ENCODE results near the gene KIF18B. TPM values are rescaled to one million over a fixed set of nuclear protein-coding genes. Genes with fewer than 3 reads are reported as not detected.

KIF18B gene
- total and polyA plus RNA-seq, 5 donors from 2014 or later: 0.19 to 0.60 (median 0.37) TPM; not detected in 1

DNA sequence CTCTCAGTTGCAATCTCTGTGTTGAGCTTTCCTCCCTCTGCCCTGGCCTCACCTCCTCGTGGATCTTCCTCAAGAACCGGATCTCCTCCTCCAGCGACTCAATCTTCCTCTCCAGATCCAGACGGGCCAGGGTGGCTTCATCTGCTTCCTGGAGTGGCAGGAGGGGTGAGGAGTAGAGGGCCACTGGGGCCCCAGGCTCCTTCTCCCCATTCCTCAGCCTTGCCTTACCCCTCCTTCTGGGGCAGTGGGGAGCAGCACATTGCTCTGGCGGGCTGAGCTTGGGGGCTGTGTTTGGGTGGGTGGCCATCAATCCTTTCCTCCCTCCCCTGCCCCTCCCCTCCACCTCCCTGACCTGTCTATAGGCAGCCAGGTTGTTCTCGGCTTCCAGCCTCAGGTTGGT is 33.9 kb downstream of the KIF18B start:
- ATAC-seq (ENCODE audit: low read depth in 2 of 2) (no peak), DNase-seq (no peak)
- H3K9me3 ChIP-seq (ENCODE audit: control insufficient read depth in 2 of 2, low read length in 2 of 2): no peaks in the 10 kb centered on the region
- Mint-ChIP-seq H3K36me3 (no peaks in the 10 kb centered on the region), H3K27ac (no peak overlapping the region), H3K4me3 (no peak overlapping the region), H3K27me3 (peaks cover 33% of the 10 kb centered on the region), H3K4me1 (peaks cover 0 to 16% (median 9%) of the 10 kb centered on the region in 4 donors), H3K9me3 (no peaks in the 10 kb centered on the region)
- no peak overlapping the region for H3K27ac ChIP-seq (ENCODE audit: insufficient read depth, low read length, poor library complexity, severe bottlenecking)
- H3K36me3 ChIP-seq (ENCODE audit: control insufficient read depth, insufficient read depth, low read length): no peaks in the 10 kb centered on the region
- peaks cover 3% of the 10 kb centered on the region for H3K27me3 ChIP-seq (ENCODE audit: control insufficient read depth, insufficient read depth, low read length)
- H3K4me1 ChIP-seq (ENCODE audit: control insufficient read depth, insufficient read depth, low read length, poor library complexity, severe bottlenecking): peaks cover 7% of the 10 kb centered on the region
- H3K4me3 ChIP-seq (ENCODE audit: low read depth, low read length): no peak overlapping the region

GRCh38 chr17:44912763-44913544 is 34.6 kb downstream of the KIF18B start:
- H3K9me3 Mint-ChIP-seq: no peaks in the 10 kb centered on the region
- Histone ChIP-seq H3K9me3 (ENCODE audit: control insufficient read depth in 2 of 2, low read length in 2 of 2) (no peaks in the 10 kb centered on the region), H3K36me3 (ENCODE audit: control insufficient read depth, insufficient read depth, low read length) (no peaks in the 10 kb centered on the region), H3K27me3 (ENCODE audit: control insufficient read depth, insufficient read depth, low read length) (peaks cover 3% of the 10 kb centered on the region), H3K4me3 (ENCODE audit: low read depth, low read length) (no peak overlapping the region), H3K4me1 (ENCODE audit: control insufficient read depth, insufficient read depth, low read length, poor library complexity, severe bottlenecking) (peaks cover 7% of the 10 kb centered on the region), H3K27ac (ENCODE audit: insufficient read depth, low read length, poor library complexity, severe bottlenecking) (no peak overlapping the region)
- H3K27me3 Mint-ChIP-seq: peaks cover 31% of the 10 kb centered on the region
- H3K4me3 Mint-ChIP-seq: peak overlapping the region in 2 of 4 donors; percentile 9 to 78
- no peak for DNase-seq
- H3K27ac Mint-ChIP-seq: peak overlapping the region in 1 of 3 donors; percentile 5
- H3K36me3 Mint-ChIP-seq: no peaks in the 10 kb centered on the region
- ATAC-seq (ENCODE audit: low read depth in 2 of 2): no peak
- peaks cover 0 to 16% (median 9%) of the 10 kb centered on the region in 4 donors for H3K4me1 Mint-ChIP-seq

DNA sequence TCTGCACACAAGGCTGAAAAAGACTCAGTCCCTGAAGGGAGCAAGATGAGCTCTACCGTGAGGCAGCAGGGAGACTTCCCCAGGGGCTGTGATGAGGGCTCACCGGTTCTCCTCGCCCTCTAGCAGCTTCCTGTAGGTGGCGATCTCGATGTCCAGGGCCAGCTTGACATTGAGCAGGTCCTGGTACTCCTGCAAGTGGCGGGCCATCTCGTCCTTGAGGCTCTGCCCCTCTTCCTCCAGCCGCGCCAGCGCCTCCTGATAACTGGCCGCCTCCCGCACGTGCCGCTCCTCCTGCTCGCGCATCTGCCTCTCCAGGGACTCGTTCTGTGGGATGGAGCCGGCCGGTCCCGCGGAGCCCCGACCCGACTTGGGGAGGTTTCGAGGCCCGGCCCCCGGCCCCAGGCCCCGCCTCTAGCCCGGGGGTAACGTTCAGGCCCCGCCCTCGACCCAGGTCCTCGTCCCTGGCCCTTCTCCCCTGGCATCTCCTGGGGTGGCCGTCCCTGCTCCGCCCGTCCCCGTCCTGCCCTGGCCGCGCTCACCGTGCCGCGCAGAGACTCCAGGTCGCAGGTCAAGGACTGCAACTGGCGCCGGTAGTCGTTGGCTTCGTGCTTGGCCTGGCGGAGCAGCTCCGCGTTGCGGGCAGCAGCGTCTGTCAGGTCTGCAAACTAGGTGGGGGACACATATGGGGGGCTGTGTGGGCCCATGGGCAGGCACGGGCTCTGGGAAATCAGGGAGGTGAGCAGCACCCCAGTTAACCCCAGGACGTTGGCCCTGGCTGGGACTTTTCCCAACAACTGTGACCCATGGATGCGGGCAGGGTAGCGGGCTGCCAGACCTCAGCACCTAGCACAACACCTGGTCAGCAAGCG is 36.2 kb downstream of the KIF18B start:
- Mint-ChIP-seq H3K27me3 (peaks cover 32% of the 10 kb centered on the region), H3K4me1 (peaks cover 0 to 16% (median 9%) of the 10 kb centered on the region in 4 donors), H3K4me3 (peak overlapping the region in 3 of 4 donors; percentile 58 to 72 (median 72)), H3K36me3 (no peaks in the 10 kb centered on the region), H3K27ac (no peak overlapping the region), H3K9me3 (no peaks in the 10 kb centered on the region)
- Histone ChIP-seq H3K4me1 (ENCODE audit: control insufficient read depth, insufficient read depth, low read length, poor library complexity, severe bottlenecking) (peaks cover 7% of the 10 kb centered on the region), H3K27ac (ENCODE audit: insufficient read depth, low read length, poor library complexity, severe bottlenecking) (no peak overlapping the region), H3K4me3 (ENCODE audit: low read depth, low read length) (no peak overlapping the region), H3K9me3 (ENCODE audit: control insufficient read depth in 2 of 2, low read length in 2 of 2) (no peaks in the 10 kb centered on the region), H3K27me3 (ENCODE audit: control insufficient read depth, insufficient read depth, low read length) (peaks cover 3% of the 10 kb centered on the region), H3K36me3 (ENCODE audit: control insufficient read depth, insufficient read depth, low read length) (no peaks in the 10 kb centered on the region)
- peak; percentile 33 to 61 (median 41) for DNase-seq
- ATAC-seq (ENCODE audit: low read depth in 2 of 2): peak; percentile 58 to 60

DNA sequence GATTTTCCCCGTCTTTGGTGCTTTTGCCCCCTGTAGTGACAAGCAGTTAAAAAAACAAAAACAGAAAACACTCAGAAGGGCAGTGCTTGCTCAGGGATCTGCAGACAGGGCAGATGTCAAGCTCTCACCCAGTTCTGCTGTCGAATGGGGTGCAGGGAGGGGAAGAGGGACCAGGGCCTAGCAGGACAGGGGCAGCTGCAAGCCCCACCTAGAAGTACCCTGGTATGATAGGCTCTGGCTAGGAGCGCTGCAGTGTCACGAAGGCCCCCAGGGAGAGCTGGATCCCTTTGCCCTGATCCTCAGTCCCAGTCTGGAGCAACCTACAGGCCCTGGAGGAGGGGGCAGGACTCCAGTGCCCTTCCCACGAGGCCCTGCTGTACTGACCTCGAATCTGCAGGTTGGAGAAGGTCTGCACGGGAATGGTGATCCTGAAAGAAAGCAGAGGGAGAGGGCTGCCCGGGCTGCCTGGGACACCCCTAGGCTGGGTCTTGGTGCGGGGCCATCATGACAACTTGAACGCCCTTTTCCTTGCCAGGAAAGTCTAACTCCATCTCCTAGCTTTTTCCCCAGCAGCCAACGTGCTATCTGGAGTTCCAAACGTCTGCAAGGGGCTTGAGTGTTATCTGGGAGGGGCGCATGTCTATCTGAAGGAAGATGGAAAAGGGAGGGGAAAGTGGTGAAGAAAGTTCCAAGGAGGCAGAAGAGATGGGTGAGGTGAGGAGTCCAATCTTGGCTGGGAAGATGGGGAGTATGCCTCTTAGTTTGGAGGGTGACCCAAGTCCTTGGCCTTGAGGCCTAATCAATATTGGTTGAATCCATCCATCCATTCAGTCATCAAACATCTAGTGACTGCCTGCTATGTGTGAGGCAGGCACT is 37.1 kb downstream of the KIF18B start:
- H3K27me3 ChIP-seq (ENCODE audit: control insufficient read depth, insufficient read depth, low read length): peaks cover 3% of the 10 kb centered on the region
- ATAC-seq (ENCODE audit: low read depth in 2 of 2): no peak
- H3K9me3 ChIP-seq (ENCODE audit: control insufficient read depth in 2 of 2, low read length in 2 of 2): no peaks in the 10 kb centered on the region
- H3K4me3 Mint-ChIP-seq: peak overlapping the region in 2 of 4 donors; percentile 58 to 72
- no peaks in the 10 kb centered on the region for H3K9me3 Mint-ChIP-seq
- H3K4me1 Mint-ChIP-seq: peaks cover 0 to 16% (median 9%) of the 10 kb centered on the region in 4 donors
- no peaks in the 10 kb centered on the region for H3K36me3 ChIP-seq (ENCODE audit: control insufficient read depth, insufficient read depth, low read length)
- H3K27me3 Mint-ChIP-seq: peaks cover 30% of the 10 kb centered on the region
- no peak overlapping the region for H3K4me3 ChIP-seq (ENCODE audit: low read depth, low read length)
- no peak for DNase-seq
- peaks cover 7% of the 10 kb centered on the region for H3K4me1 ChIP-seq (ENCODE audit: control insufficient read depth, insufficient read depth, low read length, poor library complexity, severe bottlenecking)
- H3K27ac ChIP-seq (ENCODE audit: insufficient read depth, low read length, poor library complexity, severe bottlenecking): no peak overlapping the region
- no peak overlapping the region for H3K27ac Mint-ChIP-seq
- H3K36me3 Mint-ChIP-seq: no peaks in the 10 kb centered on the region

- no peak overlapping the region for H3K4me3 Mint-ChIP-seq
- Histone ChIP-seq H3K4me3 (ENCODE audit: low read depth, low read length) (no peak overlapping the region), H3K9me3 (ENCODE audit: control insufficient read depth in 2 of 2, low read length in 2 of 2) (no peaks in the 10 kb centered on the region), H3K27ac (ENCODE audit: insufficient read depth, low read length, poor library complexity, severe bottlenecking) (no peak overlapping the region), H3K27me3 (ENCODE audit: control insufficient read depth, insufficient read depth, low read length) (peaks cover 3% of the 10 kb centered on the region), H3K4me1 (ENCODE audit: control insufficient read depth, insufficient read depth, low read length, poor library complexity, severe bottlenecking) (peaks cover 7% of the 10 kb centered on the region), H3K36me3 (ENCODE audit: control insufficient read depth, insufficient read depth, low read length) (no peaks in the 10 kb centered on the region)
- no peaks in the 10 kb centered on the region for H3K36me3 Mint-ChIP-seq
- H3K4me1 Mint-ChIP-seq: peaks cover 0 to 16% (median 9%) of the 10 kb centered on the region in 4 donors
- peaks cover 34% of the 10 kb centered on the region for H3K27me3 Mint-ChIP-seq
- no peak overlapping the region for H3K27ac Mint-ChIP-seq
- ATAC-seq (ENCODE audit: low read depth in 2 of 2) (no peak), DNase-seq (no peak)
- H3K9me3 Mint-ChIP-seq: no peaks in the 10 kb centered on the region
These were observed 37.9 kb downstream of the KIF18B start for GRCh38 chr17:44909681-44910144.

DNA sequence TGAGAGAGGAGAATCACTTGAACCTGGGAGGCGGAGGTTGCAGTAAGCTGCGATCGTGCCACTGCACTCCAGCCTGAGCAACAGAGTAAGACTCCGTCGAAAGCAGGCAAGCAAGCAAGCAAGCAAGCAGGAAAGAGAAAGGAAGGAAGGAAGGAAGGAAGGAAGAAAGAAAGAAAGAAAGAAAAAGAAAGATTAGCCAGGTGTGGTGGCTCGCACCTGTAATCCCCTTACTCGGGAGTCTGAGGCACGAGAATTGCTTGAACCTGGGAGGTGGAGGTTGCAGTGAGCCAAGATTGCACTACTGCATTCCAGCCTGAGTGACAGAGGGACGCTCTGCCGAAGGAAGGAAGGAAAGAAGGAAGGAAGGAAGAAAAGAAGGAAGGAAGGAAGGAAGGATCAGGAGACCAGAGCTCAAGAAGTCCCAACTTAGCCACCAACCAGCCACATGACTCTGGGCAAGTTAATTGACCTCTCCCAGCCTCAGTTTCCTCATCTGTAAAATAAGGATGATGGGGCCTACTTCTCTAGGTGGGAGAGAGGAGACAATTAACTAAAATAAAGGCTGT is 38.7 kb downstream of the KIF18B start:
- peaks cover 7% of the 10 kb centered on the region for H3K4me1 ChIP-seq (ENCODE audit: control insufficient read depth, insufficient read depth, low read length, poor library complexity, severe bottlenecking)
- H3K4me1 Mint-ChIP-seq: peaks cover 0 to 15% (median 8%) of the 10 kb centered on the region in 4 donors
- no peak overlapping the region for H3K27ac ChIP-seq (ENCODE audit: insufficient read depth, low read length, poor library complexity, severe bottlenecking)
- H3K27me3 ChIP-seq (ENCODE audit: control insufficient read depth, insufficient read depth, low read length): peaks cover 3% of the 10 kb centered on the region
- H3K27ac Mint-ChIP-seq: peak overlapping the region in 1 of 3 donors; percentile 93
- ATAC-seq (ENCODE audit: low read depth in 2 of 2) (no peak), DNase-seq (no peak)
- H3K4me3 ChIP-seq (ENCODE audit: low read depth, low read length): no peak overlapping the region
- H3K9me3 ChIP-seq (ENCODE audit: control insufficient read depth in 2 of 2, low read length in 2 of 2): no peaks in the 10 kb centered on the region
- H3K36me3 ChIP-seq (ENCODE audit: control insufficient read depth, insufficient read depth, low read length): no peaks in the 10 kb centered on the region
- peaks cover 34% of the 10 kb centered on the region for H3K27me3 Mint-ChIP-seq
- H3K9me3 Mint-ChIP-seq: no peaks in the 10 kb centered on the region
- no peak overlapping the region for H3K4me3 Mint-ChIP-seq
- no peaks in the 10 kb centered on the region for H3K36me3 Mint-ChIP-seq
